Activated CD4-positive, alpha-beta T cell treated with anti-CD3 and anti-CD28 coated beads, Interleukin-2, Interleukin-6, amounts not matched to agents 100 ng/mL and 50 ng/mL, durations not matched to agents 16 hours and 8 hours (primary cell): Measurements from ENCODE around the gene ARMC5.
"Not testable (repeated sequence)": the region's sequence is repeated elsewhere in the genome, so short reads cannot be mapped to it uniquely, and the experiment has no call there.

Source experiments
- DNase-seq: peaks from one replicate; pipeline ENCODE4 v3.0.0-alpha.2; 2020

The ARMC5 gene

GRCh38 chr16:31502981-31503380 is 43.7 kb downstream of the ARMC5 start:
- no peak for DNase-seq

- not testable (repeated sequence) for DNase-seq
Measured at GRCh38 chr16:31503555-31503954, 44.3 kb downstream of the ARMC5 start.

- DNase-seq, result no peak
Measured at GRCh38 chr16:31504159-31504558, 44.9 kb downstream of the ARMC5 start.

GRCh38 chr16:31505483-31505882 is 46.2 kb downstream of the ARMC5 start:
- DNase-seq, result peak; percentile 81

- no peak for DNase-seq
Measured at GRCh38 chr16:31507617-31507928, 48.3 kb downstream of the ARMC5 start.

GRCh38 chr16:31507929-31508705 is 48.8 kb downstream of the ARMC5 start, which contains the start of gene RUSF1:
RUSF1 (minus strand) TSS chr16:31508391; CDS start chr16:31508373, 18 bp downstream.
- DNase-seq, result peak; percentile 92

GRCh38 chr16:31508706-31509195 is 49.5 kb downstream of the ARMC5 start:
- no peak for DNase-seq

GRCh38 chr16:31513126-31513525 is 53.8 kb downstream of the ARMC5 start:
- DNase-seq, result no peak

- no peak for DNase-seq
Measured at GRCh38 chr16:31513884-31514283, 54.6 kb downstream of the ARMC5 start.
